HepG2 (cell line): ENCODE results near the gene MSMB. TPM values are rescaled to one million over a fixed set of nuclear protein-coding genes. Genes with fewer than 3 reads are reported as not detected.

Source experiments
- CEBPG ChIP-seq: IDR thresholded peaks from 2 replicates; pipeline ENCODE4 v1.6.1; 2016
- DNMT1 ChIP-seq: sonication (generic); formaldehyde crosslinking; IDR thresholded peaks from 2 replicates; pipeline ENCODE4 v1.5.1; 2020; ENCODE audit warnings: mild to moderate bottlenecking, missing genetic modification reagents
- ELF4 ChIP-seq: sonication (generic); formaldehyde crosslinking; IDR thresholded peaks from 2 replicates; pipeline ENCODE4 v1.5.0; 2020; ENCODE audit warnings: missing genetic modification reagents, mild to moderate bottlenecking, moderate library complexity, borderline replicate concordance
- GATAD2A ChIP-seq: IDR thresholded peaks from 2 replicates; pipeline ENCODE4 v1.6.1; 2016
- HNRNPL ChIP-seq: fragments of 200-400 bp; formaldehyde crosslinking; IDR thresholded peaks from 2 replicates; pipeline ENCODE4 v1.6.1; 2017; ENCODE audit warnings: mild to moderate bottlenecking, low read depth, low read length
- ISX ChIP-seq: sonication (generic); formaldehyde crosslinking; conservative IDR thresholded peaks from 2 replicates; pipeline ENCODE4 v1.5.0; 2020; ENCODE audit warnings: missing genetic modification reagents
- JUN ChIP-seq: sonication (generic); formaldehyde crosslinking; IDR thresholded peaks from 2 replicates; pipeline ENCODE4 v1.4.0; 2020; ENCODE audit warnings: mild to moderate bottlenecking, missing genetic modification reagents
- MBD4 ChIP-seq: IDR thresholded peaks from 2 replicates; pipeline ENCODE4 v1.6.1; 2012; ENCODE audit warnings: low read length, inconsistent platforms, borderline replicate concordance
- NCOR1 ChIP-seq: fragments of 200-600 bp; sonication (generic); IDR thresholded peaks from 2 replicates; pipeline ENCODE4 v1.7.0; 2017; ENCODE audit warnings: antibody characterized with exemption, low read length, borderline replicate concordance
- NFYB ChIP-seq: sonication (generic); formaldehyde crosslinking; IDR thresholded peaks from 2 replicates; pipeline ENCODE4 v1.4.0; 2020; ENCODE audit warnings: missing genetic modification reagents
- PCBP1 ChIP-seq: fragments of 200-400 bp; formaldehyde crosslinking; IDR thresholded peaks from 2 replicates; pipeline ENCODE4 v1.6.1; 2017; ENCODE audit warnings: mild to moderate bottlenecking, low read depth, low read length, borderline replicate concordance
- POLR2AphosphoS2 ChIP-seq: IDR thresholded peaks from 2 replicates; pipeline ENCODE4 v1.6.1; 2011; ENCODE audit warnings: low read depth, low read length, improper control_type of control experiment
- SOX5 ChIP-seq: IDR thresholded peaks from 2 replicates; pipeline ENCODE4 v1.6.1; 2016; ENCODE audit warnings: borderline replicate concordance
- SUZ12 ChIP-seq: fragments of 150-350 bp; IDR thresholded peaks from 2 replicates; pipeline ENCODE4 v1.6.1; 2014; ENCODE audit warnings: low read depth, low read length
- TMF1 ChIP-seq: sonication (generic); formaldehyde crosslinking; IDR thresholded peaks from 2 replicates; pipeline ENCODE4 v1.8.1; 2022; ENCODE audit warnings: low read depth, missing genetic modification reagents
- U2AF2 ChIP-seq: fragments of 200-400 bp; formaldehyde crosslinking; IDR thresholded peaks from 2 replicates; pipeline ENCODE4 v1.6.1; 2017; ENCODE audit warnings: low read depth, mild to moderate bottlenecking, low read length
- ZNF180 ChIP-seq: sonication (generic); formaldehyde crosslinking; IDR thresholded peaks from 2 replicates; pipeline ENCODE4 v1.4.0; 2020; ENCODE audit warnings: low read depth, missing genetic modification reagents, borderline replicate concordance
- ZNF230 ChIP-seq: sonication (generic); formaldehyde crosslinking; IDR thresholded peaks from 2 replicates; pipeline ENCODE4 v1.4.0; 2020; ENCODE audit warnings: mild to moderate bottlenecking, missing genetic modification reagents
- ZNF331 ChIP-seq: sonication (generic); formaldehyde crosslinking; IDR thresholded peaks from 2 replicates; pipeline ENCODE4 v1.4.0; 2020; ENCODE audit warnings: missing genetic modification reagents
- ZNF343 ChIP-seq: sonication (generic); formaldehyde crosslinking; IDR thresholded peaks from 2 replicates; pipeline ENCODE4 v1.4.0; 2020; ENCODE audit warnings: mild to moderate bottlenecking, missing genetic modification reagents
- ZNF430 ChIP-seq: sonication (generic); formaldehyde crosslinking; IDR thresholded peaks from 2 replicates; pipeline ENCODE4 v1.9.0; 2021; ENCODE audit warnings: mild to moderate bottlenecking, missing genetic modification reagents
- ZNF562 ChIP-seq: sonication (generic); formaldehyde crosslinking; IDR thresholded peaks from 2 replicates; pipeline ENCODE4 v1.8.0; 2022; ENCODE audit warnings: missing genetic modification reagents, borderline replicate concordance
- ZNF749 ChIP-seq: sonication (generic); formaldehyde crosslinking; IDR thresholded peaks from 2 replicates; pipeline ENCODE4 v1.8.0; 2022; ENCODE audit warnings: mild to moderate bottlenecking, missing genetic modification reagents, moderate library complexity, borderline replicate concordance
- ZNF773 ChIP-seq: sonication (generic); formaldehyde crosslinking; IDR thresholded peaks from 2 replicates; pipeline ENCODE4 v1.4.0; 2020; ENCODE audit warnings: missing genetic modification reagents, borderline replicate concordance
- polyA plus RNA-seq, 8 experiments: library from polyadenylated mRNA; depleted of rRNA in 3 of 8; stranded (reverse) in 7 of 8; unstranded in 1 of 8; fragments of >200 nt; fragmentation: Illumina TruSeq in 4 of 8; extraction: Trizol in 4 of 8; gene quantifications; 2 replicates each; pipeline versions ENCODE4 v1.2.1 to v1.2.3, GENCODE V29; 2011 to 2016; ENCODE audit warnings: low read depth in 4 of 8, missing spikeins in 1 of 8, mixed read lengths in 1 of 8; ENCODE audit not compliant: insufficient read depth in 1 of 8
- total RNA-seq, 5 experiments: library from RNA; depleted of rRNA; stranded (reverse); fragments of >200 nt; fragmentation: Illumina TruSeq; extraction: Trizol; gene quantifications; 2 replicates each; pipeline ENCODE4 v1.2.3, GENCODE V29; 2016; ENCODE audit warnings: low read depth in 1 of 5
- TF ChIP-seq, protein P1 (sequence below): sonication (generic); formaldehyde crosslinking; IDR thresholded peaks from 2 replicates; pipeline ENCODE4 v1.4.0; 2020; ENCODE audit warnings: mild to moderate bottlenecking, missing genetic modification reagents, borderline replicate concordance
- TF ChIP-seq, protein P2 (sequence below): sonication (generic); formaldehyde crosslinking; IDR thresholded peaks from 2 replicates; pipeline ENCODE4 v1.8.1; 2022; ENCODE audit warnings: low read depth, mild to moderate bottlenecking, missing genetic modification reagents

The MSMB gene
- total and polyA plus RNA-seq, 2 of the 13 experiments (the other 11 are each of a cell fraction or from before 2014, with no cell fraction given), result 0.84 TPM; not detected in 1

DNA sequence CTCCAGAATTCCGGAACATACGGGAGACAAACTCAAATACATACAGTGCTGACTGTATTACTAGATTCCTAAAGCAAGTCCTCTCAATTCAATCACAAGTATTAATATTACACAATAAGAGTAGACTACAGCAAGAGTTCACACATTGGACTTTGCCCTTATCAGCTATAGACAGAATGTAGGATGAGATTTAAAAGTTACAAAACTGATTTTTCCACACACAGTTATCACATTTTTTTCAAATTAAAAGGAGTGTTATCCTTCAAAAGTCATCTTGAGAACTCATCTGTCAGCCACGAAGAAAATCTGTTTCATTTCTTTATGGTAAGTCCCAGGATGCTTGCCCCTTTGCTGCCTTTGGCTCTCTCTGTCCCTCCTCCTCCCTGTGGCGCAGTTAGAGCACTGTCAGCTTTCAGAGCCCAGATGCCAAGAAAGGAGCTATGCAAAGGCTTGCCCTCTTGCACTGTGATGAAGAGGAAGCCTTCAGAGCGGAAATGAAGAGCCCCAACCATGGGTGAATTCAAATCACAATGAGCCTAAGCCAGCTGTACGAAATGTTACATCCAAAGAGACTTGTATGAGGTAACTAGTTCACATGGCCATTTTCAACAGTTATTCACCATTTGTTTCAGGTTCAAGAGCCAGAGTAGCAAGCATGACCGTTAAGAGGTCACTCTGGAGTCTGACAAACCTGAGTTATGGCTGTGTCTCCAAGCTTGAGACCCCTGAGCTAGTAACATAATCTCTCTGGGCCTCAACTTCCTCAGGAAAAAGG is 26.3 kb downstream of the MSMB start (continued):
- TF ChIP-seq HNRNPL (no peak), PCBP1 (no peak), TMF1 (CRISPR knock-in tag) (no peak), ISX (no peak), ELF4 (CRISPR knock-in tag) (no peak), ZNF773 (CRISPR knock-in tag) (no peak), ZNF343 (CRISPR knock-in tag) (peak; percentile 24; the same call in 1 of the 2 replicates), ZNF430 (CRISPR knock-in tag) (no peak), CEBPG (CRISPR knock-in tag) (peak; percentile 61; the same call in 1 of the 2 replicates), GATAD2A (CRISPR knock-in tag) (peak; percentile 64), JUN (CRISPR knock-in tag) (no peak), SUZ12 (no peak), ZNF230 (CRISPR knock-in tag) (no peak), ZNF331 (CRISPR knock-in tag) (no peak), DNMT1 (CRISPR knock-in tag) (no peak), NCOR1 (peak; percentile 80), NFYB (CRISPR knock-in tag) (no peak), ZNF562 (CRISPR knock-in tag) (no peak), ZNF180 (no peak), ZNF749 (no peak), POLR2AphosphoS2 (no peak), U2AF2 (no peak), SOX5 (CRISPR knock-in tag) (peak; percentile 3; the same call in 1 of the 2 replicates), MBD4 (0 out of 2 replicates have a peak, but pooled peaks have one; percentile 19)
- TF ChIP-seq, protein P1, sequence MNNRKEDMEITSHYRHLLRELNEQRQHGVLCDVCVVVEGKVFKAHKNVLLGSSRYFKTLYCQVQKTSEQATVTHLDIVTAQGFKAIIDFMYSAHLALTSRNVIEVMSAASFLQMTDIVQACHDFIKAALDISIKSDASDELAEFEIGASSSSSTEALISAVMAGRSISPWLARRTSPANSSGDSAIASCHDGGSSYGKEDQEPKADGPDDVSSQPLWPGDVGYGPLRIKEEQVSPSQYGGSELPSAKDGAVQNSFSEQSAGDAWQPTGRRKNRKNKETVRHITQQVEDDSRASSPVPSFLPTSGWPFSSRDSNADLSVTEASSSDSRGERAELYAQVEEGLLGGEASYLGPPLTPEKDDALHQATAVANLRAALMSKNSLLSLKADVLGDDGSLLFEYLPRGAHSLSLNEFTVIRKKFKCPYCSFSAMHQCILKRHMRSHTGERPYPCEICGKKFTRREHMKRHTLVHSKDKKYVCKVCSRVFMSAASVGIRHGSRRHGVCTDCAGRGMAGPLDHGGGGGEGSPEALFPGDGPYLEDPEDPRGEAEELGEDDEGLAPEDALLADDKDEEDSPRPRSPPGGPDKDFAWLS (CRISPR knock-in tag), result no peak
- TF ChIP-seq, protein P2, sequence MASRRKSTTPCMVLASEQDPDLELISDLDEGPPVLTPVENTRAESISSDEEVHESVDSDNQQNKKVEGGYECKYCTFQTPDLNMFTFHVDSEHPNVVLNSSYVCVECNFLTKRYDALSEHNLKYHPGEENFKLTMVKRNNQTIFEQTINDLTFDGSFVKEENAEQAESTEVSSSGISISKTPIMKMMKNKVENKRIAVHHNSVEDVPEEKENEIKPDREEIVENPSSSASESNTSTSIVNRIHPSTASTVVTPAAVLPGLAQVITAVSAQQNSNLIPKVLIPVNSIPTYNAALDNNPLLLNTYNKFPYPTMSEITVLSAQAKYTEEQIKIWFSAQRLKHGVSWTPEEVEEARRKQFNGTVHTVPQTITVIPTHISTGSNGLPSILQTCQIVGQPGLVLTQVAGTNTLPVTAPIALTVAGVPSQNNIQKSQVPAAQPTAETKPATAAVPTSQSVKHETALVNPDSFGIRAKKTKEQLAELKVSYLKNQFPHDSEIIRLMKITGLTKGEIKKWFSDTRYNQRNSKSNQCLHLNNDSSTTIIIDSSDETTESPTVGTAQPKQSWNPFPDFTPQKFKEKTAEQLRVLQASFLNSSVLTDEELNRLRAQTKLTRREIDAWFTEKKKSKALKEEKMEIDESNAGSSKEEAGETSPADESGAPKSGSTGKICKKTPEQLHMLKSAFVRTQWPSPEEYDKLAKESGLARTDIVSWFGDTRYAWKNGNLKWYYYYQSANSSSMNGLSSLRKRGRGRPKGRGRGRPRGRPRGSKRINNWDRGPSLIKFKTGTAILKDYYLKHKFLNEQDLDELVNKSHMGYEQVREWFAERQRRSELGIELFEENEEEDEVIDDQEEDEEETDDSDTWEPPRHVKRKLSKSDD (CRISPR knock-in tag), result no peak
